GM12878 (cell line): ENCODE data around the gene VWA3A. TPM values are rescaled to one million over a fixed set of nuclear protein-coding genes. Genes with fewer than 3 reads are reported as not detected.

Source experiments
- ATAC-seq: fragments of 200-7000 bp; cut with Tn5 transposase; 3 replicates; pipeline ENCODE4 v1.9.1; 2020; ENCODE audit warnings: mild to moderate bottlenecking, moderate library complexity
- BruUV-seq: library from RNA; stranded (reverse); fragments of 400-500 nt; replicated peaks from 2 replicates; lab custom pipeline; 2021; lab: Mats Ljungman, UMichigan
- CTCF ChIA-PET: fragments of 300-600 bp; sonication (Branson Sonifier 250); formaldehyde crosslinking; extraction: SDS; loops from one replicate; lab custom pipeline; 2021; ENCODE audit warnings: inconsistent platforms; lab: Yijun Ruan, JAX
- POLR2A ChIA-PET: fragments of 350-600 bp; formaldehyde crosslinking; extraction: SDS; loops from one replicate; lab custom pipeline; 2021; ENCODE audit warnings: inconsistent platforms; lab: Charles Lee
- RAD21 ChIA-PET: fragments of 300-600 bp; sonication (Branson Sonifier 250); formaldehyde crosslinking; loops from one replicate; lab custom pipeline; 2023; ENCODE audit warnings: antibody characterized with exemption; ENCODE audit not compliant: unreplicated experiment; lab: Charles Lee
- SMC1A ChIA-PET: fragments of 300-600 bp; sonication (Branson Sonifier 250); formaldehyde crosslinking; loops from one replicate; lab custom pipeline; 2023; ENCODE audit not compliant: unreplicated experiment, uncharacterized antibody; lab: Charles Lee
- DNase-seq: peaks from one replicate; pipeline ENCODE4 v3.0.0-alpha.2; 2011; ENCODE audit warnings: low read depth, low spot score
- FAIRE-seq: peaks from 3 replicates; lab custom pipeline; 2011; peaks lifted over from hg19 to GRCh38; lab: Jason Lieb, UNC
- H2AFZ ChIP-seq: 2 replicates; pipeline ENCODE4 v1.6.0; 2011; ENCODE audit warnings: low read depth, low read length, control low read depth; ENCODE audit not compliant: control insufficient read depth
- H3K27ac ChIP-seq: 2 replicates; pipeline ENCODE4 v1.5.1; 2011; ENCODE audit warnings: control low read depth; ENCODE audit not compliant: control insufficient read depth, insufficient read depth
- H3K27me3 ChIP-seq, 2 experiments: replicated peaks in 1 of 2; 2 replicates each; pipeline versions ENCODE4 v1.6.0 to v1.6.1; 2011; ENCODE audit warnings: low read length in 1 of 2; ENCODE audit not compliant: control insufficient read depth in 2 of 2, insufficient read depth in 2 of 2
- H3K36me3 ChIP-seq, 2 experiments: 2 replicates each; pipeline ENCODE4 v1.5.1; 2011; ENCODE audit warnings: low read length in 1 of 2; ENCODE audit not compliant: control insufficient read depth in 2 of 2, insufficient read depth in 2 of 2
- H3K4me1 ChIP-seq: 2 replicates; pipeline ENCODE4 v1.6.1; 2011; ENCODE audit warnings: mild to moderate bottlenecking, low read length, moderate library complexity, mixed read lengths; ENCODE audit not compliant: control insufficient read depth, insufficient read depth
- H3K4me2 ChIP-seq: 2 replicates; pipeline ENCODE4 v1.6.0; 2011; ENCODE audit warnings: control low read depth; ENCODE audit not compliant: control insufficient read depth, insufficient read depth
- H3K4me3 ChIP-seq: fragments of 200-600 bp; sonication (generic); 2 replicates; pipeline ENCODE4 v1.5.1; 2016
- H3K79me2 ChIP-seq: 2 replicates; pipeline ENCODE4 v1.6.0; 2011; ENCODE audit warnings: low read length; ENCODE audit not compliant: control insufficient read depth, insufficient read depth
- H3K9ac ChIP-seq: 2 replicates; pipeline ENCODE4 v1.8.0; 2011; ENCODE audit warnings: low read length, control low read depth, mixed read lengths; ENCODE audit not compliant: control insufficient read depth, insufficient read depth
- H3K9me3 ChIP-seq: replicated peaks from 3 replicates; pipeline ENCODE4 v1.5.1; 2011; ENCODE audit warnings: mild to moderate bottlenecking, low read length; ENCODE audit not compliant: control insufficient read depth, insufficient read depth
- H4K20me1 ChIP-seq: 2 replicates; pipeline ENCODE4 v1.6.0; 2011; ENCODE audit not compliant: control insufficient read depth, insufficient read depth
- ASH2L ChIP-seq: fragments of 300-600, 200-600 bp; sonication (generic); IDR thresholded peaks from 2 replicates; pipeline ENCODE4 v1.6.1; 2017; ENCODE audit warnings: low read depth, mild to moderate bottlenecking, borderline replicate concordance
- BACH1 ChIP-seq: fragments of 450-650 bp; IDR thresholded peaks from 2 replicates; pipeline ENCODE4 v1.6.1; 2017; ENCODE audit warnings: mild to moderate bottlenecking, borderline replicate concordance
- CEBPZ ChIP-seq: fragments of 150-350 bp; IDR thresholded peaks from 2 replicates; pipeline ENCODE4 v1.6.1; 2016; ENCODE audit warnings: low read depth, low read length
- CHD2 ChIP-seq: IDR thresholded peaks from 2 replicates; pipeline ENCODE4 v1.6.1; 2011; ENCODE audit warnings: low read depth, low read length, improper control_type of control experiment, borderline replicate concordance
- CTCF ChIP-seq, 3 experiments: IDR thresholded peaks in 2 of 3; conservative IDR thresholded peaks in 1 of 3; 2 replicates each; pipeline ENCODE4 v1.5.1; 2011; ENCODE audit warnings: low read depth in 3 of 3, low read length in 3 of 3, mild to moderate bottlenecking in 3 of 3, control low read depth in 2 of 3, moderate library complexity in 2 of 3, inconsistent platforms in 1 of 3, mixed read lengths in 1 of 3; ENCODE audit not compliant: control insufficient read depth in 2 of 3, insufficient read depth in 1 of 3; ENCODE audit errors: extremely low read depth in 1 of 3
- ESRRA ChIP-seq: IDR thresholded peaks from 2 replicates; pipeline ENCODE4 v1.6.1; 2012; ENCODE audit warnings: mild to moderate bottlenecking, low read length, improper control_type of control experiment
- HDGF ChIP-seq: fragments of 450-650 bp; IDR thresholded peaks from 2 replicates; pipeline ENCODE4 v1.6.1; 2016; ENCODE audit warnings: antibody characterized with exemption
- MTA2 ChIP-seq: fragments of 450-650 bp; IDR thresholded peaks from 2 replicates; pipeline ENCODE4 v1.6.1; 2016; ENCODE audit warnings: low read depth, mild to moderate bottlenecking, moderate library complexity
- NR2F1 ChIP-seq: fragments of 450-650 bp; conservative IDR thresholded peaks from 2 replicates; pipeline ENCODE4 v1.6.1; 2017; ENCODE audit warnings: mild to moderate bottlenecking
- PAX8 ChIP-seq: fragments of 450-650 bp; IDR thresholded peaks from 2 replicates; pipeline ENCODE4 v1.6.1; 2017; ENCODE audit warnings: mild to moderate bottlenecking, moderate library complexity
- RAD21 ChIP-seq: IDR thresholded peaks from 2 replicates; pipeline ENCODE4 v1.6.1; 2011; ENCODE audit warnings: mild to moderate bottlenecking, low read depth, low read length, moderate library complexity; ENCODE audit not compliant: insufficient read depth
- RELB ChIP-seq: fragments of 450-650 bp; IDR thresholded peaks from 2 replicates; pipeline ENCODE4 v1.6.1; 2017; ENCODE audit warnings: low read depth, mild to moderate bottlenecking, moderate library complexity
- YBX1 ChIP-seq: fragments of 450-650 bp; IDR thresholded peaks from 2 replicates; pipeline ENCODE4 v1.6.1; 2016; ENCODE audit warnings: antibody characterized with exemption
- ZNF384 ChIP-seq: IDR thresholded peaks from 2 replicates; pipeline ENCODE4 v1.6.1; 2012; ENCODE audit warnings: low read depth, mild to moderate bottlenecking, low read length, improper control_type of control experiment, borderline replicate concordance
- WGBS: methylation state at CpG from one replicate; pipeline ENCODE4 v1.1.6; 2016; ENCODE audit warnings: low lambda C conversion rate; ENCODE audit not compliant: insufficient replicate concordance, insufficient coverage; ENCODE audit errors: missing lambda C conversion rate; 5-methylcytosine and 5-hydroxymethylcytosine counted together
- in situ Hi-C: fragments of 300-500 bp; cut with MboI; formaldehyde crosslinking; loops from 9 replicates; pipeline ENCODE4 v1.14.3; 2018; ENCODE audit warnings: mixed read lengths
- intact Hi-C: fragments of 100-400 bp; cut with micrococcal nuclease; formaldehyde crosslinking; loops from one replicate; pipeline ENCODE4 v1.14.2; 2022; ENCODE audit not compliant: unreplicated experiment
- polyA plus RNA-seq, 11 experiments: library from polyadenylated mRNA; depleted of rRNA in 4 of 11; unstranded in 6 of 11; stranded (reverse) in 5 of 11; fragments of >200 nt; fragmentation: Nextera tagmentation in 4 of 11; fragmentation: Illumina TruSeq in 1 of 11; extraction: Ambion mirVana in 4 of 11; extraction: Trizol in 1 of 11; gene quantifications; 1 replicate in 1 of 11; 2 replicates in 10 of 11; pipeline versions ENCODE4 v1.2.1 to v1.2.3, GENCODE V29; 2011 to 2016; ENCODE audit warnings: inconsistent platforms in 2 of 11, missing spikeins in 2 of 11, low read depth in 1 of 11
- total RNA-seq, 4 experiments: library from RNA; depleted of rRNA in 3 of 4; stranded (reverse); fragments of >200 nt in 3 of 4; fragmentation: Illumina TruSeq in 1 of 4; extraction: Trizol in 1 of 4; gene quantifications; 2 replicates each; pipeline versions ENCODE4 v1.2.1 to v1.2.3, GENCODE V29; 2013 to 2021

The VWA3A gene
- total and polyA plus RNA-seq, 10 of the 15 experiments (the other 5 are each of a cell fraction or from before 2014, with no cell fraction given), result 0.01 TPM; not detected in 9

- intact Hi-C loops, result no loop called here
- no TSS peak for BruUV-seq
- POLR2A ChIA-PET, result no interaction called here
Observed at GRCh38 chr16:22183335-22183734, 91.0 kb downstream of the VWA3A start.

More at GRCh38 chr16:22183335-22183734, 91.0 kb downstream of the VWA3A start:
- Histone ChIP-seq H4K20me1 (no peaks in the 10 kb centered on the region), H3K36me3 (no peaks in the 10 kb centered on the region), H3K4me2 (no peak overlapping the region), H3K79me2 (no peaks in the 10 kb centered on the region), H2AFZ (no peak overlapping the region), H3K9ac (no peak overlapping the region), H3K4me3 (no peak overlapping the region), H3K27me3 (no peaks in the 10 kb centered on the region), H3K9me3 (no peaks in the 10 kb centered on the region), H3K4me1 (peaks cover 3% of the 10 kb centered on the region), H3K27ac (no peak overlapping the region)
- FAIRE-seq, result no peak
- DNase-seq, result no peak
- ChIA-PET RAD21 (interaction anchor here (1.0 kb wide), 2 partner anchors 106 to 117 kb away, joined by 3 to 4 read pairs; no protein-coding TSS in a partner anchor), CTCF (interaction anchor here (1.0 to 7.4 kb wide), 4 partner anchors 13 to 177 kb away, joined by 3 to 101 read pairs (median 7); partner anchors contain the start of gene MOSMO), SMC1A (interaction anchor here (1.5 kb wide), 1 partner anchor 105 kb away, joined by 3 read pairs; no protein-coding TSS in a partner anchor)
- WGBS, result 62% methylated on average over 5 of the region's 5 CpGs
- no peak for ATAC-seq
- in situ Hi-C loops, result loop anchor here (5.0 kb wide), 2 partner anchors 51 to 181 kb away; partner anchors contain the start of gene PDZD9
- TF ChIP-seq ESRRA (no peak), YBX1 (no peak), CEBPZ (no peak), NR2F1 (no peak), MTA2 (no peak), ZNF384 (no peak), RELB (no peak), PAX8 (no peak), BACH1 (no peak), HDGF (no peak), CHD2 (no peak), CTCF (IDR thresholded peaks at IDR 0.05 in 2 of 3, conservative IDR thresholded peaks at IDR 0.05 in 1 of 3; ENCODE audit: control insufficient read depth in 2 of 3, extremely low read depth in 1 of 3, insufficient read depth in 1 of 3, low read depth in 3 of 3, low read length in 3 of 3) (no peak), ASH2L (no peak), RAD21 (no peak)
